Breast epithelium (tissue), 3 donors: Measurements from ENCODE around the gene MISFA.

ENCODE experiments used
- POLR2A ChIP-seq: fragments of 450-650 bp; IDR thresholded peaks from one replicate; pipeline ENCODE4 v1.6.1; 2016; ENCODE audit warnings: antibody characterized with exemption, mild to moderate bottlenecking, moderate library complexity
- TF ChIP-seq, protein P1 (sequence below), 3 donors: fragments of 450-650 bp; IDR thresholded peaks; one replicate each; pipeline ENCODE4 v1.5.1; 2016 to 2017; ENCODE audit warnings: antibody characterized with exemption in 3 of 3, mild to moderate bottlenecking in 3 of 3, moderate library complexity in 3 of 3

DNA sequence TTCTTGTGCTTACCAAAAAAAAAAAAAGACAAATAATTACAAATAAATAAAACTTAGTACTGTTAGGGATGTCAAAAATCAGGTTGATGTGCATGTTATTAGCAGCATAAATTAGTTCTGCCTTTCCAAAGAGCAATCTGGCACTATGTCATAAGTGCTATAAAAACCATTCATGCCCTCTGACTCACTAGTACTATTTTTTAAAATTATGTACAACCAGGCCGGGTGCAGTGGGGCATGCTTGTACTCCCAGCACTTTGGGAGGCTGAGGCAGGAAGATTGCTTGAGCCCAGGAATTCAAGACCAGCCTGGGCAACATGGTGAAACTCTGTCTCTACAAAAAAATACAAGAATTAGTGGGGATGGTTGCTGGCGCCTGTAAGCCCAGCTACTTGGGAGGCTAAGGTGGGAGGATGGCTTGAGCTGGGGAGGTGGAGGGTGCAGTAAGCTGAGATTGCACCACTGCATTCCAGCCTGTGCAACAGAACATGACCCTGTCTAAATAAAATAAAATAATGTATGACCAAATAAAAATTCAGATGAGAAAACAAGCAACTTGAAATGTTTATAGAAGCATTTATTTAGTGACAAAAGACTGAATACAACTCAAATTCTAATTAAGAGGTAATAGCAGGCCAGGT, 36.4 kb upstream of the MISFA start:
- TF ChIP-seq, protein P1, sequence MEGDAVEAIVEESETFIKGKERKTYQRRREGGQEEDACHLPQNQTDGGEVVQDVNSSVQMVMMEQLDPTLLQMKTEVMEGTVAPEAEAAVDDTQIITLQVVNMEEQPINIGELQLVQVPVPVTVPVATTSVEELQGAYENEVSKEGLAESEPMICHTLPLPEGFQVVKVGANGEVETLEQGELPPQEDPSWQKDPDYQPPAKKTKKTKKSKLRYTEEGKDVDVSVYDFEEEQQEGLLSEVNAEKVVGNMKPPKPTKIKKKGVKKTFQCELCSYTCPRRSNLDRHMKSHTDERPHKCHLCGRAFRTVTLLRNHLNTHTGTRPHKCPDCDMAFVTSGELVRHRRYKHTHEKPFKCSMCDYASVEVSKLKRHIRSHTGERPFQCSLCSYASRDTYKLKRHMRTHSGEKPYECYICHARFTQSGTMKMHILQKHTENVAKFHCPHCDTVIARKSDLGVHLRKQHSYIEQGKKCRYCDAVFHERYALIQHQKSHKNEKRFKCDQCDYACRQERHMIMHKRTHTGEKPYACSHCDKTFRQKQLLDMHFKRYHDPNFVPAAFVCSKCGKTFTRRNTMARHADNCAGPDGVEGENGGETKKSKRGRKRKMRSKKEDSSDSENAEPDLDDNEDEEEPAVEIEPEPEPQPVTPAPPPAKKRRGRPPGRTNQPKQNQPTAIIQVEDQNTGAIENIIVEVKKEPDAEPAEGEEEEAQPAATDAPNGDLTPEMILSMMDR (IDR thresholded peaks at IDR 0.05) = no peak
- no peak for TF ChIP-seq POLR2A
